ENCODE results near the gene PIP4K2C.

Gene PIP4K2C

DNA sequence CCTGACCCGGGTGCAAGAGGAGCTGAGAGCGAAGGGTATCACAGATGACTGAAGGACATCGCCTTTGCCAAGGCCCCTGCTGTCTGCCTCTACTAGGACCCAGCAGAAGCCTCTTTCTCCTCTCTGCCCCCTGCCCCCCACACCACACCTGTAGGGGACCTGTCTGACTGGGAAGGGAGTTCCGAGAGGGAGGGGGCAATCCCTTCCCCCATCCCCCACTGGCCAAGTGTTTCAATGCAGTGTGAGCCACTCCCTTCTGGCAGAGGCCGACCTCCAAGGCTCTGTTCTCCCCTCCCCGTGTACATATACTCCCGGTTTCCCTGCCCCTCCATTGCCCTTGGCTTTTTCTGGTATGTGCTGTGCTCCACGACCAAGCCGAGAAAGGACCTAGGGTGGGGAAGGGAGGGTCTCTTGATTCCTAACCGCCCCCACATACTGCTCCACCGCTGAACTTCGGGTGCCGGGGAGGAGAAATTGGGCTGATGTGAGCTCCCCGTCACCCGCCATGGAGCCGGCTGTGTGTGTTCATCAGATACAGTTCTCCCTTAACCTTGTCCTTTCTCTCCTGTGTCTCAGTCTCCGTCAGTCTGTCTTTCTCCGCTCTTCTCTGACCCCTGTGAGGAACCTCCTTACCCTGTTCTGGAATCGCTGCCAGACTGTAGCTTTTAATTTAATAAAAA is 18.2 kb downstream of the PIP4K2C start:
- DNase-seq (ENCODE audit: low spot score): peak; percentile 15
- in situ Hi-C loops (cut with MboI; ENCODE audit: low sequenced_read_pairs, unreplicated experiment): no loop called here
- TF ChIP-seq, protein P1, sequence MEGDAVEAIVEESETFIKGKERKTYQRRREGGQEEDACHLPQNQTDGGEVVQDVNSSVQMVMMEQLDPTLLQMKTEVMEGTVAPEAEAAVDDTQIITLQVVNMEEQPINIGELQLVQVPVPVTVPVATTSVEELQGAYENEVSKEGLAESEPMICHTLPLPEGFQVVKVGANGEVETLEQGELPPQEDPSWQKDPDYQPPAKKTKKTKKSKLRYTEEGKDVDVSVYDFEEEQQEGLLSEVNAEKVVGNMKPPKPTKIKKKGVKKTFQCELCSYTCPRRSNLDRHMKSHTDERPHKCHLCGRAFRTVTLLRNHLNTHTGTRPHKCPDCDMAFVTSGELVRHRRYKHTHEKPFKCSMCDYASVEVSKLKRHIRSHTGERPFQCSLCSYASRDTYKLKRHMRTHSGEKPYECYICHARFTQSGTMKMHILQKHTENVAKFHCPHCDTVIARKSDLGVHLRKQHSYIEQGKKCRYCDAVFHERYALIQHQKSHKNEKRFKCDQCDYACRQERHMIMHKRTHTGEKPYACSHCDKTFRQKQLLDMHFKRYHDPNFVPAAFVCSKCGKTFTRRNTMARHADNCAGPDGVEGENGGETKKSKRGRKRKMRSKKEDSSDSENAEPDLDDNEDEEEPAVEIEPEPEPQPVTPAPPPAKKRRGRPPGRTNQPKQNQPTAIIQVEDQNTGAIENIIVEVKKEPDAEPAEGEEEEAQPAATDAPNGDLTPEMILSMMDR (IDR thresholded peaks at IDR 0.05; ENCODE audit: borderline replicate concordance, control extremely low read depth, extremely low read depth, insufficient read depth, missing control alignments): no peak

DNA sequence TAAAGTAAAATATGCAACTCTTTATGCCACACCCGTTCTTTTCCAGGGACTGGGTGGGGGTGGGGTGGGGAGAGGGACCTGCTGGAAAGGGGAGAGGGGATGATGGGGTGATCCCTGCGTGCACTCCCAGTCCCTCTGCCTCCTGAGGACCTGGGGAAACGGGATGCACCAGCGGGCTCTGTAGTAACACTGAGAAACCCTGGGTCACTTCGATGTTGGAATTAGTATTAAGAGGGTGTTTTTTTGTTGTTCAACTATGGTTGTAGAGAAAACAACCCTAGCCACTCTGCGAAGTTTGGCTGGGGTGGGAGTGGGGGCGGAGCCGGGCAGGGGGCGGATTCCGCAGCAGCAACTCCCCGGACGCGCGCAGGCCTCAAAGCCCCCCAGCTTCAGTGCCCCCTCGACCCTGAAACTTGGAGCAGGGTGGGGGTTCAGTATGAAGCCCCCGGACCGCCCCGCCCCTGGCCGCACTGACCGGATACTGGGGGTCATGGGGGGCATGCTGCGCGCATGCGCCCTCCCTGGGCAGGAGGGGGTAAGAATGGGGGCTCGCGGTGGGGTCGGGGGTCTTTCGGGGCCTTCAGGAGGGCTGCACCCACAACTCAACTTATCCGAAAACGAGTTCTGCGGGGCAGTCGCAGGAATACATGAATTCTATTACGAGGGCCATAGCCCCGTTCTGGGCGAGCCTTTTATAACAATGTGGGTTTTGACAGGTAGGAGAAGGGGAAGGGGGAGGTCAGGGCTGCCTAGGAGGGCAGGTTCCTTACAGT is 19.0 kb downstream of the PIP4K2C start:
- no peak for DNase-seq (ENCODE audit: low spot score)
- TF ChIP-seq, protein P1 (IDR thresholded peaks at IDR 0.05; ENCODE audit: borderline replicate concordance, control extremely low read depth, extremely low read depth, insufficient read depth, missing control alignments): no peak
- in situ Hi-C loops (cut with MboI; ENCODE audit: low sequenced_read_pairs, unreplicated experiment): no loop called here

DNA sequence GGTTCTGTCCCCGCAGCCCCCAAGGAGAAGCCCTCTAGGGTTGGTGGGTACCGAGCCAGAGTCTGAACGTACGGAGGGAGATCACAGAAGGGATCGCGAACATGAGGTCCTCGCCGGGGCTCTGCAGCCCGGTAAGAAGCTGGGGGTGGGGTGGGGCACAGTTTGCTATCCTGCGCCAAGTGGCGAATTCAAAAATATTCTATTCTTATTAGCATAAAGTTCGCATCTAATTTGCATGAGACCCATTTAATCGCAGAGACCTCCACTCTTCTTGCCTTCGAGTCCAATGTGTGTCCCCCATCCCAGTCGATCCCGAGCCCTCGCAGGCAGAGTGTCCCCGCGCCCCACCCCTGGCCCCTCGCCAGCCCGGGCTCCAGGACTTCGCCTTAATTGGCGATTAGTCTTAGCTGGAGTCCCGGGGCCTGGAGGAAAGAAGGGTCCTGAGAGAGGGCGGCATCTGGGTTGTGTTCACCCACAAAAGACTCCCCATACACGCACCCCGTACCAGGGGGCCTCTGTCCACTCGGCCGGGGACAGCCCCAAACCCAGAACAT is 19.6 kb downstream of the PIP4K2C start:
- peak; percentile 51 for DNase-seq (ENCODE audit: low spot score)
- in situ Hi-C loops (cut with MboI; ENCODE audit: low sequenced_read_pairs, unreplicated experiment): no loop called here
- TF ChIP-seq, protein P1 (IDR thresholded peaks at IDR 0.05; ENCODE audit: borderline replicate concordance, control extremely low read depth, extremely low read depth, insufficient read depth, missing control alignments): no peak

DNA sequence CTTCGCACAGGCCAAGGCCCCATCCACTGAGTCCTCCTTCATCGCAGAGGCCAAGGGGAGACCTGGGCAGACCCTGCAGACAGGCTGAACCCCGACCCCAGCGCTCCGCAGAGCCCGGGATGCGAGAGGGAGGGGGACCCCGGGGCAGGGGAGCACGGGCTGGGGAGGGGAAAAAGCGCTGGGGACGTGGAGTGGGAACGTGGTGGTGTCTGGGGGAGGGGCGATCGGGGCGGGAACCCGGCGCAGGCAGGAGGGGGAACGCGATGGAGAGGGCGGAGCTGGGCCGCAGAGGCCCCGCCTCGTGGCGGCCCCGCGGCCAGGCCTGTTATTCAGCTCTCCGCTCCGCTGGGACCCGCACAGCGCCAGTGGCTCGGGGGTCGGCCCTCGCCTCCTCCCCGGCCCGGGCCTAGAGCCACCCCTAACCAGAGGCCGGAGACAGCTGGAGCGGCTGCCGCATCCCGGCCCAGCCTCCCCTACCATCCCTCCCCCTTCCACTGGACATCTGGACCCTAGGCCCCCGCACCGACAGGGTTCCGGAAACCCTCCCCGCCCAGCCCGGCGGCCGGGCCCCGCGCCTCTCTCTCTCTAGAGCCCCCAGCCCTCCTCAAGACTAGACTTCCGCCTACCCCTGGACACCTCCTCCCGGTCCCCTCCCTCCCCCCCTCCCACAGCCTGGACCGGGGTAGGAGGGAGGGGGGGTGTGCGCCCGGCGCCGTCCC is 20.3 kb downstream of the PIP4K2C start, which contains the start of gene ARHGEF25:
ARHGEF25 (plus strand) TSS at position 328 of the 719 bp plus-strand sequence. CDS start 460 bp downstream, outside the sequence.
- in situ Hi-C loops (cut with MboI; ENCODE audit: low sequenced_read_pairs, unreplicated experiment): no loop called here
- TF ChIP-seq, protein P1 (IDR thresholded peaks at IDR 0.05; ENCODE audit: borderline replicate concordance, control extremely low read depth, extremely low read depth, insufficient read depth, missing control alignments): no peak
- DNase-seq (ENCODE audit: low spot score): peak; percentile 90

DNA sequence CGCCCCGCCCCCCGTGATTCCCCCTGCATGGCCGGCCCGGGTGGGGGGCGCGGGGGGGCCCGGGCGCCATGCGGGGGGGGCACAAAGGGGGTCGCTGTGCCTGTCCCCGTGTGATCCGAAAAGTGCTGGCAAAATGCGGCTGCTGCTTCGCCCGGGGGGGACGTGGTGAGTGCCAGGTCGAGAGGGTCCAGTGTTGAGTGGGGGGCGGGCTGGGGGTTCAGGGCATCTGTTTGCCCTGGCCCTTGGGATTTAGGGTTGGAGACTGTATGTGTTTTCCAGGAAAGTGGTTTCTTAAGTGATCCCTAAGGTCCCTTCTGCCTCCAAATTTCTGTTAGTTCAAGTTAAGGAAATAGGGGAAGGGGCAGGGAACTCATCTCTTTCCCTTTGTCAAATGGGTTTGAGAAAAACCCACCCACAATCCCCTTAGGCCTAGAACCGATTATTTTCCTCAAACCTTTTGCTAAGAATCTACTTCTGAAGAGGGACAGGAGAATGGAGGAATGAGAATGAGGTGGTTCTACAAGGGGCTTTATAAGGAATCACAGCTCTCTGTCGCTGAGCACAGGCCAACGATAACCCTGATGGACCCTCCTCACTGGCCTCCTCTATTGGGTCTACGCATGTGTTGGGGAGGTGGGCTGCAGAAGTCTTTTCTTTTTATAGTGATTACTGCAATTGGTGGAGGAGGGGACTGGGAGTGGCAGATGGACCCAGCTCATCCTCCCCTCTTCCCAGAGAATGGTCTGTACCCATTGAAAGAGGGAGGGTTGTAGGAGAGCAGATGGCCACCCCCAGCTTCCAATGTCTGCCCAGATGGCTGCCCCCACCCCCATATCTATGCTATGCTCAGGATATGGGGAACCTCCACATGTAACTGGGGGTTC is 21.1 kb downstream of the PIP4K2C start:
- TF ChIP-seq, protein P1 (IDR thresholded peaks at IDR 0.05; ENCODE audit: borderline replicate concordance, control extremely low read depth, extremely low read depth, insufficient read depth, missing control alignments): no peak
- in situ Hi-C loops (cut with MboI; ENCODE audit: low sequenced_read_pairs, unreplicated experiment): no loop called here

More for the DNA sequence above, 21.1 kb downstream of the PIP4K2C start:
- DNase-seq (ENCODE audit: low spot score): peak; percentile 22

Data from GM13976 (cell line).